ENCODE results near the gene FBXL13. TPM values are rescaled to one million over a fixed set of nuclear protein-coding genes. Genes with fewer than 3 reads are reported as not detected.
A peak's percentile ranks its signal among the peaks of the same experiment; 100 is the strongest.

Gene FBXL13
- total RNA-seq, 1 donor, result 2.2 TPM

- Histone ChIP-seq H3K4me2 (ENCODE audit: insufficient read depth, low read length) (no peak overlapping the region), H3K9me3 (ENCODE audit: low read depth, low read length) (no peaks in the 10 kb centered on the region), H3K79me2 (ENCODE audit: insufficient read depth, low read length) (no peaks in the 10 kb centered on the region), H3K4me3 (ENCODE audit: insufficient read depth, low read length) (no peak overlapping the region), H3K36me3 (ENCODE audit: insufficient read depth, low read length) (no peaks in the 10 kb centered on the region), H3K27me3 (ENCODE audit: insufficient read depth, low read length) (no peaks in the 10 kb centered on the region), H3K27ac (ENCODE audit: low read depth, low read length) (no peak overlapping the region), H4K20me1 (ENCODE audit: insufficient read depth, low read length) (no peaks in the 10 kb centered on the region), H2AFZ (ENCODE audit: low read length) (no peak overlapping the region), H3K4me1 (ENCODE audit: insufficient read depth, low read length) (no peaks in the 10 kb centered on the region)
- TF ChIP-seq CTCF (IDR thresholded peaks at IDR 0.05; ENCODE audit: extremely low read depth, low read depth, low read length), result no peak
- DNase-seq (ENCODE audit: insufficient read length, low spot score, missing footprints), result no peak
These were observed 131.0 kb downstream of the FBXL13 start for GRCh38 chr7:102943423-102944169.

- no peak overlapping the region for H3K27ac ChIP-seq (ENCODE audit: low read depth, low read length)
- no peaks in the 10 kb centered on the region for H3K27me3 ChIP-seq (ENCODE audit: insufficient read depth, low read length)
- no peak overlapping the region for H3K4me2 ChIP-seq (ENCODE audit: insufficient read depth, low read length)
- no peaks in the 10 kb centered on the region for H3K4me1 ChIP-seq (ENCODE audit: insufficient read depth, low read length)
- no peak overlapping the region for H3K4me3 ChIP-seq (ENCODE audit: insufficient read depth, low read length)
- H3K9me3 ChIP-seq (ENCODE audit: low read depth, low read length), result no peaks in the 10 kb centered on the region
- no peaks in the 10 kb centered on the region for H3K79me2 ChIP-seq (ENCODE audit: insufficient read depth, low read length)
- H2AFZ ChIP-seq (ENCODE audit: low read length), result no peak overlapping the region
- no peaks in the 10 kb centered on the region for H3K36me3 ChIP-seq (ENCODE audit: insufficient read depth, low read length)
- no peak for DNase-seq (ENCODE audit: insufficient read length, low spot score, missing footprints)
- no peaks in the 10 kb centered on the region for H4K20me1 ChIP-seq (ENCODE audit: insufficient read depth, low read length)
- no peak for TF ChIP-seq CTCF (IDR thresholded peaks at IDR 0.05; ENCODE audit: extremely low read depth, low read depth, low read length)
These were observed 131.7 kb downstream of the FBXL13 start for GRCh38 chr7:102942868-102943267.

- Histone ChIP-seq H3K27me3 (ENCODE audit: insufficient read depth, low read length) (no peaks in the 10 kb centered on the region), H3K79me2 (ENCODE audit: insufficient read depth, low read length) (no peaks in the 10 kb centered on the region), H3K27ac (ENCODE audit: low read depth, low read length) (no peak overlapping the region), H2AFZ (ENCODE audit: low read length) (no peak overlapping the region), H3K4me2 (ENCODE audit: insufficient read depth, low read length) (no peak overlapping the region), H3K4me3 (ENCODE audit: insufficient read depth, low read length) (no peak overlapping the region), H3K36me3 (ENCODE audit: insufficient read depth, low read length) (no peaks in the 10 kb centered on the region), H3K9me3 (ENCODE audit: low read depth, low read length) (no peaks in the 10 kb centered on the region), H4K20me1 (ENCODE audit: insufficient read depth, low read length) (no peaks in the 10 kb centered on the region), H3K4me1 (ENCODE audit: insufficient read depth, low read length) (no peaks in the 10 kb centered on the region)
- no peak for DNase-seq (ENCODE audit: insufficient read length, low spot score, missing footprints)
- TF ChIP-seq CTCF (IDR thresholded peaks at IDR 0.05; ENCODE audit: extremely low read depth, low read depth, low read length), result no peak
These were observed 132.3 kb downstream of the FBXL13 start for GRCh38 chr7:102942181-102942866.

- no peak for DNase-seq (ENCODE audit: insufficient read length, low spot score, missing footprints)
- H2AFZ ChIP-seq (ENCODE audit: low read length), result peak overlapping the region; percentile 10
- no peak overlapping the region for H3K27ac ChIP-seq (ENCODE audit: low read depth, low read length)
- no peaks in the 10 kb centered on the region for H4K20me1 ChIP-seq (ENCODE audit: insufficient read depth, low read length)
- no peaks in the 10 kb centered on the region for H3K79me2 ChIP-seq (ENCODE audit: insufficient read depth, low read length)
- TF ChIP-seq CTCF (IDR thresholded peaks at IDR 0.05; ENCODE audit: extremely low read depth, low read depth, low read length), result no peak
- no peaks in the 10 kb centered on the region for H3K4me1 ChIP-seq (ENCODE audit: insufficient read depth, low read length)
- H3K36me3 ChIP-seq (ENCODE audit: insufficient read depth, low read length), result peaks cover 5% of the 10 kb centered on the region
- no peaks in the 10 kb centered on the region for H3K27me3 ChIP-seq (ENCODE audit: insufficient read depth, low read length)
- no peak overlapping the region for H3K4me2 ChIP-seq (ENCODE audit: insufficient read depth, low read length)
- no peaks in the 10 kb centered on the region for H3K9me3 ChIP-seq (ENCODE audit: low read depth, low read length)
- no peak overlapping the region for H3K4me3 ChIP-seq (ENCODE audit: insufficient read depth, low read length)
These were observed 135.9 kb downstream of the FBXL13 start for GRCh38 chr7:102938679-102939078.

Data from osteoblast (primary cell).